ENCODE measurements around the gene BTN2A1.

BTN2A1 gene

GRCh38 chr6:26491604-26492003, 33.8 kb downstream of the BTN2A1 start:
- H3K27me3 ChIP-seq (ENCODE audit: insufficient read depth, low read length): no peaks in the 10 kb centered on the region
- no peaks in the 10 kb centered on the region for H3K9me2 ChIP-seq (ENCODE audit: low read depth, low read length)
- H3K4me1 ChIP-seq (ENCODE audit: insufficient read depth, low read length, severe bottlenecking): peaks cover 10% of the 10 kb centered on the region
- no peaks in the 10 kb centered on the region; the same call in 1 of the 2 replicates for H3K9me3 ChIP-seq (ENCODE audit: low read length)
- no peak overlapping the region for H3K4me2 ChIP-seq (ENCODE audit: low read length)
- H2AFZ ChIP-seq (ENCODE audit: low read length): no peak overlapping the region
- no peaks in the 10 kb centered on the region for H4K20me1 ChIP-seq (ENCODE audit: insufficient read depth, low read length)
- TF ChIP-seq CTCF (IDR thresholded peaks at IDR 0.05; ENCODE audit: low read length) (no peak), EZH2 (IDR thresholded peaks at IDR 0.05; ENCODE audit: borderline replicate concordance, low read length) (no peak)
- H3K4me3 ChIP-seq (ENCODE audit: low read depth, low read length, poor library complexity, severe bottlenecking): no peak overlapping the region
- H3K36me3 ChIP-seq (ENCODE audit: insufficient read depth, low read length): no peaks in the 10 kb centered on the region; the same call in 1 of the 2 replicates
- no peaks in the 10 kb centered on the region for H3K79me2 ChIP-seq (ENCODE audit: insufficient read depth, low read length)
- no peak overlapping the region for H3K9ac ChIP-seq (ENCODE audit: low read length)
- H3F3A ChIP-seq (ENCODE audit: insufficient read depth, low read length): no peaks in the 10 kb centered on the region
- H3K27ac ChIP-seq (ENCODE audit: low read depth, low read length, poor library complexity, severe bottlenecking): no peak overlapping the region

DNA sequence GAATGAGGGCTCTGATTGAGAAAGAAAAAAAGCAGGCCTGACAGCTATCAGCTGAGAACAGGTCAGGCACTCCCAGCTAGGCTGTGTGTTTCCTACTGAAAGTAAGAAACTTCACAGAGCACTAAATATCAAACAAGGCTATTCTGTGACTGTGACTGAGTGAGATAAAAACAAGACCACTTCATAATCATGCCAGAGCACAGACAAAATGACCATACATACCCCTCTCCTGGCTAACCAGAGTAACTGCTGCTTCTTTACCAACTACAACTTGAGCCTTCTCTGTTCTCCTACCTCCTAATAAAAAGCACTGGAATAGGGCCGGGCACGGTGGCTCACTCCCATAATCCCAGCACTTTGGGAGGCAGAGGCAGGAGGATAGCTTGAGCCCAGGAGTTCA, 35.5 kb downstream of the BTN2A1 start:
- H3K79me2 ChIP-seq (ENCODE audit: insufficient read depth, low read length): no peaks in the 10 kb centered on the region
- no peak overlapping the region for H3K27ac ChIP-seq (ENCODE audit: low read depth, low read length, poor library complexity, severe bottlenecking)
- TF ChIP-seq EZH2 (IDR thresholded peaks at IDR 0.05; ENCODE audit: borderline replicate concordance, low read length) (no peak), CTCF (IDR thresholded peaks at IDR 0.05; ENCODE audit: low read length) (peak; percentile 45)
- no peaks in the 10 kb centered on the region for H3F3A ChIP-seq (ENCODE audit: insufficient read depth, low read length)
- H3K27me3 ChIP-seq (ENCODE audit: insufficient read depth, low read length): no peaks in the 10 kb centered on the region
- H3K4me1 ChIP-seq (ENCODE audit: insufficient read depth, low read length, severe bottlenecking): peaks cover 10% of the 10 kb centered on the region
- no peak overlapping the region for H3K9ac ChIP-seq (ENCODE audit: low read length)
- H3K4me2 ChIP-seq (ENCODE audit: low read length): no peak overlapping the region
- no peak overlapping the region for H2AFZ ChIP-seq (ENCODE audit: low read length)
- H3K36me3 ChIP-seq (ENCODE audit: insufficient read depth, low read length): no peaks in the 10 kb centered on the region
- no peaks in the 10 kb centered on the region for H3K9me2 ChIP-seq (ENCODE audit: low read depth, low read length)
- H3K9me3 ChIP-seq (ENCODE audit: low read length): no peaks in the 10 kb centered on the region
- H4K20me1 ChIP-seq (ENCODE audit: insufficient read depth, low read length): no peaks in the 10 kb centered on the region
- no peak overlapping the region for H3K4me3 ChIP-seq (ENCODE audit: low read depth, low read length, poor library complexity, severe bottlenecking)

- Histone ChIP-seq H3F3A (ENCODE audit: insufficient read depth, low read length) (no peaks in the 10 kb centered on the region), H3K9me3 (ENCODE audit: low read length) (no peaks in the 10 kb centered on the region), H3K4me2 (ENCODE audit: low read length) (no peak overlapping the region), H3K27me3 (ENCODE audit: insufficient read depth, low read length) (no peaks in the 10 kb centered on the region), H3K79me2 (ENCODE audit: insufficient read depth, low read length) (no peaks in the 10 kb centered on the region), H3K9ac (ENCODE audit: low read length) (no peak overlapping the region), H3K36me3 (ENCODE audit: insufficient read depth, low read length) (no peaks in the 10 kb centered on the region), H3K4me3 (ENCODE audit: low read depth, low read length, poor library complexity, severe bottlenecking) (no peak overlapping the region), H3K9me2 (ENCODE audit: low read depth, low read length) (no peaks in the 10 kb centered on the region), H4K20me1 (ENCODE audit: insufficient read depth, low read length) (no peaks in the 10 kb centered on the region), H2AFZ (ENCODE audit: low read length) (no peak overlapping the region), H3K4me1 (ENCODE audit: insufficient read depth, low read length, severe bottlenecking) (peaks cover 10% of the 10 kb centered on the region), H3K27ac (ENCODE audit: low read depth, low read length, poor library complexity, severe bottlenecking) (no peak overlapping the region)
- no peak for TF ChIP-seq CTCF (IDR thresholded peaks at IDR 0.05; ENCODE audit: low read length)
- no peak for TF ChIP-seq EZH2 (IDR thresholded peaks at IDR 0.05; ENCODE audit: borderline replicate concordance, low read length)
Measured at GRCh38 chr6:26494117-26494516, 36.4 kb downstream of the BTN2A1 start.

All from OCI-LY1 (cell line).